Endothelial cell of umbilical vein (primary cell): ENCODE data around the gene NPSR1.

Experiments
- CTCF ChIP-seq, 2 donors: IDR thresholded peaks; 1 replicate in 1 of 2; 2 replicates in 1 of 2; pipeline ENCODE4 v1.5.1; 2011; ENCODE audit warnings: low read length in 2 of 2, mild to moderate bottlenecking in 2 of 2, moderate library complexity in 2 of 2, control low read depth in 1 of 2, inconsistent platforms in 1 of 2, low read depth in 1 of 2; ENCODE audit not compliant: insufficient read depth in 1 of 2; ENCODE audit errors: extremely low read depth in 1 of 2
- EZH2 ChIP-seq: IDR thresholded peaks from 2 replicates; pipeline ENCODE4 v1.6.1; 2012; ENCODE audit warnings: borderline replicate concordance, low read depth, mild to moderate bottlenecking, moderate library complexity, low read length, inconsistent platforms; ENCODE audit not compliant: severe bottlenecking
- FOS ChIP-seq: IDR thresholded peaks from 2 replicates; pipeline ENCODE4 v1.6.1; 2011; ENCODE audit warnings: mild to moderate bottlenecking, low read length, moderate library complexity, borderline replicate concordance; ENCODE audit not compliant: insufficient read depth
- GATA2 ChIP-seq: IDR thresholded peaks from 2 replicates; pipeline ENCODE4 v1.7.0; 2011; ENCODE audit warnings: low read depth, mild to moderate bottlenecking, moderate library complexity, mixed read lengths, low read length; ENCODE audit not compliant: insufficient read length, insufficient read depth
- POLR2A ChIP-seq: IDR thresholded peaks from 2 replicates; pipeline ENCODE4 v1.6.1; 2012; ENCODE audit warnings: low read depth, mild to moderate bottlenecking, control low read depth, low read length
- POLR2AphosphoS5 ChIP-seq: IDR thresholded peaks from 2 replicates; pipeline ENCODE4 v1.6.1; 2012; ENCODE audit warnings: low read depth, mild to moderate bottlenecking, control low read depth, low read length, moderate library complexity; ENCODE audit not compliant: insufficient read depth

- TF ChIP-seq GATA2 (no peak), POLR2AphosphoS5 (no peak), POLR2A (no peak), CTCF (IDR thresholded peaks at IDR 0.05; ENCODE audit: extremely low read depth in 1 of 2, insufficient read depth in 1 of 2, low read depth in 1 of 2, low read length in 2 of 2) (no peak), EZH2 (no peak), FOS (no peak)
These were observed 98.0 kb downstream of the NPSR1 start for GRCh38 chr7:34756025-34756437.
